Stimulated activated CD8-positive, alpha-beta memory T cell treated with anti-CD3 and anti-CD28 coated beads, Interleukin-15, amount 100 ng/mL, for 48 hours (primary cell): ENCODE measurements around the gene CABP5.
"Not testable (repeated sequence)": the region's sequence is repeated elsewhere in the genome, so short reads cannot be mapped to it uniquely, and the experiment has no call there.

Experiments
- DNase-seq, 2 donors: peaks; one replicate each; pipeline ENCODE4 v3.0.0-alpha.2; 2020; ENCODE audit warnings: low read depth in 2 of 2

CABP5 gene

DNA sequence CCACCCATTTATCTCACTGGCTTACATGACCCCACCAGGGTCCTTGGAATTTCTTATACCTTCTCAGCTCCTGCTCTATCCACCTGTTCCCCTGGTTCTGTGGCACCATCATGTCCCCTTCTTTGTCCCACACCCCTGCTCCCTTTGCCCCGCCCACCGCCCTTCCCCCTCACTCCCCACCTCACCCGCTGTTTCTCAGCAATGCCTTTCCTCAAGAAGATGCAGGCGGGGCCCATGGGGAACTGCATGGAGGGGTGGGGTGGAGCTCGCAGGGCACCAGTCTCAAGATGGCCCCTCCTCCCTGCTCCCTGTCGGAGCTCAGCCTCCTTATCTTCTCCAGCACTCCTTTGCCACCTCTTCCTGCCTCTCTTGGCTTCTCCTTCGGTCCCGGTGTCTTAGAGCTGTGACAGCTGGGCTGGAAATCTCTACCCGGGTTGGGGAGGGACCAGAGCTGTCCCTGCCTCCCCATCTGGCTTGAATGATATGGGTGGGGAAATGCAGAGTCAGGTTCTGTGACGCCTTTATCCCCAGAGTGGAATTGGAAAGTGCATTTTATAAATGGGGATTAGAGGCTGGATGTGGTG lies at the start of gene CABP5:
CABP5 (minus strand) TSS at position 405 of the 584 bp plus-strand sequence; CDS start at position 248, 157 bp downstream.
- no peak for DNase-seq

DNA sequence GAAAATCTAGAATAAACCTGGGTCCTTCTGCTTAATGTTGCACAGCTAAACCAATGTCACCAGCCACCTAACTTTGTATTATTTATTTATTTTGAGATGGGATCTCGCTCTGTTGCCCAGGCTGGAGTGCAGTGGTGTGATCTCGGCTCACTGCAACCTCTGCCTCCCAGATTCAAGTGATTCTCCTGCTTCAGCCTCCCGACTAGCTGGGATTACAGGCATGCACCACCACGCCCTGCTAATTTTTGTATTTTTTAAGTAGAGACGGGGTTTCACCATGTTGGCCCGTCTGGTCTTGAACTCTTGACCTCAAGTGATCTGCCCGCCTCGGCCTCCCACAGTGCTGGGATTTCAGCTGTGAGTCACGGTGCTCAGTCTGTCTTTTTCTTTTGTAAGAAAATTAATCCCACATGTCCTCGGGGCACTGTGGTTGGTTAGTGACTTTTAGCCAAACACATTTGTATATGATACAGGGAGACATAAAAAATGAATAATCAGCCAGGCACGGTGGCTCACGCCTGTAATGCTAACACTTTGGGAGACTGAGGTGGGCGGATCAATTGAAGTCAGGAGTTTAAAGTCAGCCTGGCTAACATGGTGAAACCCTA lies 47.3 kb upstream of the CABP5 start:
- not testable (repeated sequence) for DNase-seq

DNA sequence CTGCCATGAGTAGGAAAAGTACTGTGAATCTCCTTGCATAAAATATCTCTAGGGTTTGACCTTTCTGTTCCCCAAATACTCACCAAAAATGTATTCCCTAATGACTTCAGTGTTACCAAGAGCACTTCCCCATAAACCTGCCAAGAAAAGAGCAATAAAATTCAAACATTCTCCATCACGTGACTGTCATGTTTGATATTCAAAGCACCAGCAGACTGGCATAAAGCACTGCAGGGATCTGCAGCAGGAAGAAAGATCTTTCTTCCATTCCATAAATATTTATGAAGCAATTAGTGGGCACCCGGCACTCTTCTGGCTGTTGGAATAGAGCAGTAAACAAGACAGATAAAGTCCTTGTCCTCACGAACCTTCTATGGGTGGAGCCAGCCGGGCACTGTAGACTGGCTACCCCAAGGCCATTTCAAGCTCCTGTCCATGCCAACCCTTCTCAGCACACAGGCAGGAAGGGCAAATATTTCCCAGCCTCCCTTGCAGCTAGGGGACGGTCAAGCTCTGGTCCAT lies 46.5 kb upstream of the CABP5 start:
- DNase-seq: no peak

DNA sequence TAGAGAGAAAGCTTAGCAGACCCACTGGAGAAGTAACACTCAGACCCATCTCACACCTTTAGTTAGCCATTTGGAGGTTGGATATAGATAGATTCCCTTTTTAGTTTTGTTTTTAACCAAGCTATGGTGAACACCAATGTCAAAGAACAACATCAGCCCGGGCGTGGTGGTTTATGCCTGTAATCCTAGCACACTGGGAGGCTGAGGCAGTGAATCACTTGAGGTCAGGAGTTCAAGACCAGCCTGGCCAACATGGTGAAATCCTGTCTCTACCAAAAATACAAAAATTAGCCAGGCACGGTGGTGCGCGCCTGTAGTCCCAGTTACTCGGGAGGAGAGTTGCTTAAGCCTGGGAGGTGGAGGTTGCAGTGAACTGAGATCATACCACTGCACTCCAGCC lies 45.1 kb upstream of the CABP5 start:
- DNase-seq: not testable (repeated sequence)

DNA sequence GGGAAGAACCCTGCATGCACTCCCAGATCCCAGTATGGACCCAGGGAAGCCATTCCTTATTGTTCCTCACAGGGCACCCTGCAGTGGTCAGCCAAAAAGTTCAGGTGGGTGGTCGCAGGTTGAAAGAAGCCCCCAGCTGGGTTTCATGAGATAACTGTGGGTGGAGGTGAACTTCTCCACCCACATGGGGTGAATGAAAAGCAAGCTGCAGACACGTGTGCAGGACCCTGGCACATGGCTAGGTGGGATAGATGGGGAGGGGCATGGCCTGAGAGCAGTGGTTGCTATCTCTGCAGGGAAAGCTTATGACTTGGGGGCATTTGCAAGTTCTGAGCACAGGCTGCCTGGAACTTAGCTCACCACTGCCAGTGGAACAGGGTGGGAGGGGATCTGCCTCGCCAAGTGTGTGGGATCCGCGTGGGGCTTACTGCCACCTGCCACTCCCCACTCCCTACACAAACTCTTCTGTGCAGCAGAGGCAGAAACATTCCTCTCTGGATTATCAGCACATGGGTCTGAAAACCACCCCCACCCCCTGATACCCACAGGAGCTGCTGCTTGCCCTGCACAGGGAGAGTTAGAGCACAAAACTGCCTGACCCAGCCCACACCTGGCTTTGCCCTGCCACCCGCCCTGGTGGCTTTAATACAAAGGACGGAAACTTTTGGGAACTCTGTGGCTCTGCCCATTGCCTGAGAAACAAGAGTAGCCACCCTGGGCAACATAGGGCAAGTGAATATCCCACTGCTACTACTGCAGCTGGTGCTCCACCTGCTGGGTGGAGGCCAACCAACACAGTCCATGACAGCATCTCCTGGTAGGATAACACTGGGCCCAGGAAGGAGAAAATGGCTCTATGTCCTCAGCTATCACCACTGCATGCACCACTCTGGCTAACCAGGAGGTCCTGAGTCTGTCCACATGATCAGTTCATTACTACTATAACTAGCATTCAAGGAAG lies 42.3 kb upstream of the CABP5 start:
- DNase-seq: no peak

DNA sequence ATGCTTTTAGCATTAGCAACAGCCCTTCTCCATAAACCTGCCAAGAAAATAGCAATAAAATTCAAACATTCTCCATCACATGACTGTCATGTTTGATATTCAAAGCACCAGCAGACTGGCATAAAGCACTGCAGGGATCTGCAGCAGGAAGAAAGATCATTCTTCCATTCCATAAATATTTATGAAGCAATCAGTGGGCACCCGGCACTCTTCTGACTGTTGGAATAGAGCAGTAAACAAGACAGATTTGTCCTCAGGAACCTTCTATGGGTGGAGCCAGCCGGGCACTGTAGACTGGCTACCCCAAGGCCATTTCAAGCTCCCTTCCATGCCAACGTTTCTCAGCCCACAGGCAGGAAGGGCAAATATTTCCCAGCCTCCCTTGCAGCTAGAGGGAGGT lies 41.2 kb upstream of the CABP5 start:
- DNase-seq: no peak

DNA sequence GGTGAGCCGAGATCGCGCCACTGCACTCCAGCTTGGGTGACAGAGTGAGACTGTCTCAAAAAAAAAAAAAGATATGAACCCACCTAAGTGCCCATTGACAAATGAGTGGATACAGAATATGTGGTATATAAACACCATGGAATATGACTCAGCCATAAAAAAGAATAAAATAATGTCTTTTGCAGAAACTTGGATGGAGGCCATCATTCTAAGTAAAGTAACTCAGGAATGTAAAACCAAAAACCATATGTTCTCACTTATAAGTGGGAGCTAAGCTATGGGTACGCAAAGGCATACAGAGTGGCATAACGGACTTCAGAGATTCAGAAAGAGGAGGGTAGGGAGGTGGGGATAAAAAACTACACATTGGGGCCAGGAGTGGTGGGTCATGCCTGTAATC lies 37.2 kb upstream of the CABP5 start:
- no peak for DNase-seq

DNA sequence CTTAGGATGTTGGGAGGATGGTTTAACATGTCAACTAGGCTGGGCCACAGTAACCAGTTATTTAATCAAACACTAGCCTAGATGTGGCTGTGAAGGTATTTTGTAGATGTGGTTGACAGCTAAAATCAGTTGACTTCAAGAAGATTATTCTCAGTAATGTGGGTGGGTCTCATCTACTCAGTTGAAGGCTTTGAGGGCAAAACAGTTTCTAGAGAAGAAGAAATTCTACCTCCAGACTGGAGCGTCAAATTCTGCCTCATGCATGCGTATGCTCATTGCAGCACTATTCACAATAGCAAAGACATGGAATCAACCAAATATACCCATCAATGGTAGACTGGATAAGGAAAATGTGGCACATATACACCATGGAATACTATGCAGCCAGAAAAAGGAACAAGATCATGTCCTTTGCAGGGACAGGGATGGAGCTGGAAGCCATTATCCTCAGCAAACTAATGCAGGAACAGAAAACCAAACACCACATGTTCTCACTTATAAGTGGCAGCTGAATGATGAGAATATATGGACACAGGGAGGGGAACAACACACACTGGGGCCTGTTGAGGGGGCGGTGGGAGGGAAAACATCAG lies 26.4 kb upstream of the CABP5 start:
- DNase-seq: not testable (repeated sequence)

DNA sequence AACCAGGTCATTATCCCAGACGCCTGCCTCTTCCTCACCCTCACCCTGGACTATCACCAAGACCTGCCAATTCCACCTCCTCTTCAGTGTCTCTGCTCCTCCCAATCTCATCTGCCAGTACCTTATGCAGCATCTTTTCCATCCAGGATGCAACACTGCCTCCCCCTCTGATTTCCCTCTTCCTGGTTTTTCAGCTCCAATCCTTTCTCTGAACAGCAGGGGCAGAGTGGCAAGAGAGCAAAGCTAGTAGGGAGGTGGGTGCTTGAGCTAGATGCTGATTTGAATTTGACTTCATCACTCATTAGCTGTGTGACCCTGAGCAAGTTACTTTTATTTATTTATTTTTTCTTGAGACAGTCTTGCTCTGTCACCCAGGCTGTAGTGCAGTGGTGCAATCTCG lies 25.6 kb upstream of the CABP5 start:
- DNase-seq: no peak

DNA sequence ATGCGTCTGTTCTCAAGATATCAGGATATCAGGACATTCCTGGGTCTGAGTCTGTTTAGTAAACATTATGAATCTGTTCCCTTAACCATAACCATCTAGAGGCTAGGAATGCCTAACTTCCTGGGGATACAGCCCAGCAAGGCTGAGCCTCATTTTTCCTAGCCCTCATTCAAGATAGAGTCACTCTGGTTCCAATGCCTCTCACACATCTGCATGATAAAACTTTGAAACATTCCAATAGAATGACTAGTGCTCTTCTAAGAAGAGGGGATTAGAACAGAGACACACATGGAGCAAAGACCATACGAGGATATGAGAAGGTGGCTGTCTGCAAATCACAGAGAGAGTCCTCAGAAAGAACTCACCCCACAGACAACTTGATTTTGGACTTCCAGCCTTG lies 20.6 kb upstream of the CABP5 start:
- DNase-seq: no peak

DNA sequence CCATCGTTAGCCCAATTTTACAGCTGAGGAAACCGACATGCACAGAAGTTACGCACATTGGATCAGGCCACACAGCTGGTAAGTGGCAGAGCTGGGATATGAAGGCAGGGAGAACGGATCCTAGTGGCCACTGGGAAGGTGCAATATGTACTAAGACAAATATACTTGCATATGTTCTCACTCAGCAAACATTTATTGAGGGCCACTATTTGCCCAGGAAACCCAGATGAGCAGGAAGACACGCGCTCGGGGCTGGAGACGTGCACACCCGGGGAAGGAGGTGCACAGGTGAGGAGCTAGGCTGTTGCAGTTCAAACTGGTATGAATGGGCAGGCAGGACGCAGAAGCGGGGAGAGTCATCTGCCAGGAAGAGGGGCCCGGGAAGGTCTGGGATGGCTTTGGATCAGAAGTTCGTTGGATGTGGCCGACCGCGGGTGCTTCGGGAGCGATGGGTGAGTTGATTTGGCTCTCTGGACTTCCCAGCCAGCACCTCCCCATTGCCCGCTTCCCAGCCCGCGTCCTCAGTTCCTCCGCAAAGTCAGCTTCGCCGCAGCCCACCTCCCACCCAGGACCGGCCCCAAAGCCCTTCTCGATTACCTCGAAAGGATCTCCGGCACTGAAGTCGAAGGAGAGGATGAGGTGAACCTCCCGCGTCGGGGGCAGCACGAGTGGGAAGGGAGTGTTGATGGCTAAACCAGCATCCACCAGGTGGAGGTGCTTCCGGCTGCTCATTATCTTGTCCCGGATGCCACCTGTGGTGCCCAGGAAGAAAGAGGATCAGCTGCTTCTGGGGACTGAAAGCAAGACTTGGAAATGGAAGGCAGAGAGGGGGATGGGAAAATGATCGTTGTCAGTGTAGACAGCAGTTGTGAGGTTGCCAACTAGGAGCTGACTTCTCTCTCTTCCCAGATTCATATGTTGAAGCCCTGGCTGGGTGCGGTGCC lies 17.8 kb upstream of the CABP5 start:
- DNase-seq: no peak

DNA sequence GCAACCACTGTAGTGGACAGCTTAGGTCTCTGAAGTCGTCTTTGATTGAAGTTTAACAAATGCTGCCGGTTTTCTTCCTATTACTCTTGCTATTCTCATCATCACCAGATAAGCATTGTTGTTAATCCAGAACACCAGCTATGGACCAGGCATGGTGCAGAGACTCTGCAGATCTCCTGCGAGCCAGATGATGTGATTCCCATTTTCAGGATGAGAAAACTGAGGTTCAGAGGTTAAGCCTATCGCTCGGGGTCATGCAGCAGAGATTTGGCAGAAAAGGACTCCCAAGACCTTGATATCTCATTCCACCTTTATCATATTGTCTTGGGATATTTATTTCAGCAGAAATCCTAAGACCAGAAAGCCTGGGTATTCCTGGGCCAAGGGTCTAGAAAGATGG lies 16.5 kb upstream of the CABP5 start:
- no peak for DNase-seq

DNA sequence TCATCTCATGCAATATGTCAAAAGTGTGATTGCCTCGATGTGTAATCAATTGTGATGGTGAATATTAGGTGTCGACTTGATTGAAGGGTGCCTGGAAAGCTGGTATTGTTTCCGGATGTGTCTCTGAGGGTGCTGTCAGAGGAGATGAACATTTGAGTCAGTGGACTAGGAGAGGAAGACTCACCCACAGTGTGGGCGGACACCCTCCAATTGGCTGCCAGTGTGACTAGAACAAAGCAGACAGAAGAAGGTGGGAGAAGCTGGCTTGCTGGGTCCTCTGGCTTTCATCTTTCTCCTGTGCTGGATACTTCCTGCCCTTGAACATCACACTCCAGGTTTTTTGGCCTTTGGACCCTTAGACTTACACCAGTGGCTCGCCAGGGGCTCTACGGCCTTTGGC lies 15.5 kb upstream of the CABP5 start:
- no peak for DNase-seq

DNA sequence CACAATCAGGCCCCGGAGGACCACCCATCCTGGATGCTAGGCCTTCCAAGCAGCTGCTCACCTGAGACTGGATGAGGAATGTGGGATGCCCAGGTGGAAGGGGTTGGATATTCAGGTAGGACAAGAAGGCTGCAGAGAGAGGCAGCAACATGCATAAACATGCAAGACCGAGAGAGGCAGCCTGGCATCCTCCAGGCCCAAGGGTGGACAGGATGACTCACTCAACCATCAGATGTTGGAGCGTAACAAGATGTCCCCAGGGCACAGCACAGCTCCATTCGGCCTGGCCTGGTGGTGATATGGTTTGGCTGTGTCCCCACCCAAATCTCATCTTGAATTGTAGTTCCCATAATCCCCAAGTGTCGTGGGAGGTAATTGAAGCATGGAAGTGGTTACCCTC lies 10.0 kb upstream of the CABP5 start:
- no peak for DNase-seq

DNA sequence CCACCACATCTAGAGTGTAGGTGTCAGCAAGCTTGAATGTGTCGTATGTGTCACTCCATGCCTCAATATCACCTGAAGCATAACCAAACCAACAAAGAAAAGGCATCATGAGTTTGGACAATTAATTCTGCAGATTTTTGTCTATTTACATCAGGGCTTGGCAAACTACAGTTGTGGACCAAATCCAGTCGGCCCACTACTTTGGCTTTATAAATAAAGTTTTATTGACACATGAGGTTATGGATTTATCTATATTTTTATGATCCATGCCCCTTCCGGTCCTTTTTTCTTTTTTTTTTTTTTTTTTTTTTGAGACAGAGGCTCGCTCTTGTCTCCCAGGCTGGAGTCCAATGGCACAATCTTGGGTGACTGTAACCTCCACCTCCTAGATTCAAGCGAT lies 9.2 kb upstream of the CABP5 start:
- DNase-seq: no peak

DNA sequence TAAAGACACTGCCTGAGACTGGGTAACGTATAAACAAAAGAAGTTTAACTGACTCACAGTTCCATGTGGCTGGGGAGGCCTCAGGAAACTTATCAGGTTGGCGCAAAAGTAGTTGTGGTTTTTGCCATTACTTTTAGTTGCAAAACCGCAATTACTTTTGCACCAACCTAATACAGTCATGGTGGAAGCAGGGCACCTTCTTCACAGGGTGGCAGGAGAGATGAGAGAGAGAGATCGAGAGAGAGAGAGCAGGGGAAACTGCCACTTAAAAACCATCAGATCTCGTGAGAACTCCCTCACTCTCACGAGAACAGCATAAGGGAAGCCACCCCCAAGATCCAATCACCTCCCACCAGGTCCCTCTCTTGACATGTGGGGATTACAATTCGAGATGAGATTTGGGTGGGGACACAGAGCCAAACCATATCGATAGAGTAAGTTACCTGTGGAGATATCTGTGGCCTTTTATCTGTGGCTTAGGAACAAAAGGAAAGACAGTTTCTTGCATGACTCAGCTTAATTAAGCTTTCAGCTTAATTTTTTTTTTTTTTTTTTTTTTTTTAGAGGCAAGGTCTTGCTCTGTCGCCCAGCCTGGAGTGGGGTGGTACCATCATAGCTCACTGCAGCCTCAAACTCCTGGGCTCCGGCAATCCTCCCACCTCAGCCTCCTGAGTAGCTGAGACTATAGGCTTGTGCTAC lies 7.6 kb upstream of the CABP5 start:
- no peak for DNase-seq

DNA sequence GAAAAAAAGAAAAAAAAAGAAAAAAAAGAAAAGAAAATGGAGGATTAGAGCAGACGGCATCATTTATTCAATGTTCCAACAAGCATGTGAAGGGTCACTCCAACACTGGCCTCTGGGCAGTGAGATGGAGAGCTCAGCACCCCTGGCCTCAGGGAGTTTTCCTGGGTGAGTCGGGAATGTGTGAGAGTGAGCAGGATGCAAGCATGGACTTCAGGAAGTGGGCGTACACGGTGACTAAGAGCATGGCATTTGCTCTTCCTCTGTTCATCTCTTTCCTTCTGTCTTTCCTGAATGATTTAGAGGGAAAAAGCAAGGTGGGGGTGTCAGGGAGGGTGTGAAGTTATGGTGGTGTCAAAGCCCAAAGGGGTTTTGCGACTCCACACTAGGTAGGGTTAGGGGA lies 682 bp upstream of the CABP5 start:
- DNase-seq: no peak

DNA sequence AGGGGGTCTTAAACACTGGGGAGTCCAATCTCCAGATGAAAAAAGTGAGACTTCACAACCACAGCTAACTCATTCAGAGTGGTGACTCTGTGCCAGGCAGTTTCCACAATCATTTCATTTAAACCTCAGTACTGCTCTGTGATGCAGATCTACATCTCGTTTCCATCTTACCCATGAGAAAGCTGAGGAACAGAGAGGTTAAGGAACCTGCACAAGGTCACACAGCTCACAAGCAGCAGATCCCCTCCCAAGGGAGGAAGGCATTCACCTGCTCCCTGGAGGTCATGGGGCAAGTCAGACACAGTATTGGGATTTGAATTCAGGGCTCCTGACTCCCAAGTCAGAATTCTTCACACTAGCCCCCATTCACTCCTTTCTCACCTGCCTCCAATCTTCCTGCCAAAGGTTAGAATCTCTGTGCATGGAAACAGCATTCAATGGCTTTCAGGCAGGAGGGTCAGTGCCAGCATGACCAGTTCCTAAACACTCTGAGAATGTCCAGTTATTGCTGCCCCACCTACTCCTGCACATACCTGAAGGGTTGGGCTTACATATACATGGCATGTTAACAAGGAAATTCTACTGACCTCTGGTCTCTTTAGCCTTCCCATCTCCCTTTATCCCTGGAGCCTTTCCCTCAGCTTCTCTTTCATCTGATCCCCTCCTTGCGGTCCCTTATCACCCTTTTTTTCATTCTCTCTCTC lies 1.9 kb downstream of the CABP5 start:
- no peak for DNase-seq

DNA sequence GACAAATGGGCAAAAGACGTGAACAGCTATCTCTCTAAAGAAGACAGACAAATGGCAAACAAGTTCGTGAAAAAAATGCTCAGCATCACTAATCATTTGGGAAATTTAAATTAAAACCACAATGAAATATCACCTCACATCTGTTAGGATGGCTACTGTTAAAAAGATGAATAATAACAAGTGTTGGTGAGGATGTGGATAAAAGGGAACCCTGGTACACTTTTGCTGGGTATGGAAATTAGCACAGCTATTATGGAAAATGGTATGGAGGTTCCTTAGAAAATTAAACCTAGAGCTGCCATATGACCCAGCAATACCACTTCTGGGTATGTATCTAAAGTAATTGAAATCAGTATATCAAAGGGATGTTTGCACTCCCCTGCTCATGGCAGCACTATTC lies 7.1 kb downstream of the CABP5 start:
- no peak for DNase-seq

DNA sequence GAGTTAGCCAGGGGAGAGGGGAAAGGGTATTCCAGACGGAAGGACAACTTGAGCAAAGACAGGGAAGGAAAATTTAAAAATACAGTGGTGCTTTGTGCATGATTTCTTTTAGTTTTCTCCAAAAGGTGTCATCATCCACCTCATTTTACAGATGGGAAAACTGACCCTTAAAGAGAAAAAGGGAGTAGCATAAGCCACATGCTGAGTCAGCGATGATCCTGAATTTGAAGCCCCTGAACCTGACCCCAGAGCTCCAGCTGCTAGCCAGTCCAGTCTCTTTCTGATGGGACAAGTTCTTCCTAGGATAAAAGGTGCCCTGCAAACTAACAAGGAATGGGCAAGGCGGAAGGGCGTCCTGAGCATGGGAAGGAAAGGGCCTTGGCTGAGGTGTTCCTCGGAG lies 10.3 kb downstream of the CABP5 start:
- DNase-seq: no peak
